Ectodermal cell (in vitro differentiated cells): ENCODE data around the gene SPCS2.

Experiments
- H3K27ac ChIP-seq: 2 replicates; pipeline ENCODE4 v1.7.0; 2013; ENCODE audit warnings: mild to moderate bottlenecking, low read depth, low read length; ENCODE audit not compliant: insufficient read depth, poor library complexity, severe bottlenecking
- H3K27me3 ChIP-seq: 2 replicates; pipeline ENCODE4 v1.7.0; 2013; ENCODE audit warnings: mild to moderate bottlenecking, low read length; ENCODE audit not compliant: insufficient read depth, control insufficient read depth, poor library complexity, severe bottlenecking
- H3K36me3 ChIP-seq: one replicate; pipeline ENCODE4 v1.7.0; 2013; ENCODE audit warnings: low read length; ENCODE audit not compliant: control insufficient read depth, insufficient read depth
- H3K4me1 ChIP-seq: one replicate; pipeline ENCODE4 v1.7.0; 2013; ENCODE audit warnings: low read length; ENCODE audit not compliant: control insufficient read depth, insufficient read depth
- H3K4me3 ChIP-seq: 2 replicates; pipeline ENCODE4 v1.7.0; 2013; ENCODE audit warnings: low read depth, low read length, control low read depth; ENCODE audit not compliant: insufficient read depth
- H3K9me3 ChIP-seq: 2 replicates; pipeline ENCODE4 v1.7.0; 2013; ENCODE audit warnings: mild to moderate bottlenecking, low read length, moderate library complexity; ENCODE audit not compliant: control insufficient read depth
- WGBS, 2 experiments: methylation state at CpG; one replicate each; pipeline ENCODE4 v1.1.7; 2013; ENCODE audit warnings: missing lambda C conversion rate in 2 of 2; 5-methylcytosine and 5-hydroxymethylcytosine counted together

Gene SPCS2

DNA sequence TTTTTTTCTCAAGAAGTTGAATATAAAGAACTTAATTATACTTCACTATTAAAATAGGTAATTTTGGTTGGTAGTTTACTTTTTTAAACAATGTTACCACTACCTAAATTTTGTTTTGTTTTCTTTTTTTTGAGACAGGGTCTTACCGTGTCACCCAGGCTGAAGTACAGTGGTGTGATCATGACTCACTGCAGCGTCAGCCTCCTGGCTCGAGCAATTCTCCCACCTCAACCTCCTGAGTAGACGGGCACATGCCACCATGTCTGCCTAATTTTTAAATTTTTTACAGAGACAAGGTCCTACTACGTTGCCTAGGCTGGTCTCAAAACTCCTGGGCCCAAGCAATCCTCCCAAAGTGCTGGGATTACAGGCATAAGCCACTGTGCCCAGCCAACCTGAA lies 17.6 kb downstream of the SPCS2 start:
- 94 to 95% methylated on average over 5 of the region's 5 CpGs for WGBS, 2 experiments
- H3K36me3 ChIP-seq = peaks cover 10% of the 10 kb centered on the region
- no peaks in the 10 kb centered on the region for H3K9me3 ChIP-seq
- no peak overlapping the region for H3K4me3 ChIP-seq
- H3K27ac ChIP-seq = no peak overlapping the region
- no peaks in the 10 kb centered on the region for H3K27me3 ChIP-seq
- H3K4me1 ChIP-seq = no peaks in the 10 kb centered on the region

DNA sequence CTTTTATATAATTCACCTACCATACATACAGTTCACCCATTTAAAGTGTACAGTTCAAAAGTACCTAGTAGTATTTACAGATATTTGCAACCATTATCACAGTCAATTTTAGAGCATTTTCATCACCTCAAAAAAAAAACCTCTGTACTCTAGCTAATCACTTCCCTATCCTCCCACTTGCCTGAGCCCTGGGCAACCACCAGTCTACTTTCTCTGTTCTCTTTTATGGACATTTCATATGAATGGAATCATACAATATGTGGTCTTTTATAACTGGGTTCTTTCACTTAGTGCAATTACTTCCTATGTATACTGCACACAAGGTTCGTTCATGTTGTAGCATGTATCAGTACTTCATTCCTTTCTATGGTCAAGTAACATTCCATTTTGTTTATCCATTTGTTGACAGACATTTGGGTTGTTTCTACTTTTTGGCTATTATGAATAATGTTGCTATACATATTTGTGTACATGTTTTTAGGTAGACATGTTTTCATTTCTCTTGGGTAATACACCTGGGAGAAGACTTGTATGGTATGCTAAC lies 21.9 kb downstream of the SPCS2 start:
- no peaks in the 10 kb centered on the region for H3K27me3 ChIP-seq

DNA sequence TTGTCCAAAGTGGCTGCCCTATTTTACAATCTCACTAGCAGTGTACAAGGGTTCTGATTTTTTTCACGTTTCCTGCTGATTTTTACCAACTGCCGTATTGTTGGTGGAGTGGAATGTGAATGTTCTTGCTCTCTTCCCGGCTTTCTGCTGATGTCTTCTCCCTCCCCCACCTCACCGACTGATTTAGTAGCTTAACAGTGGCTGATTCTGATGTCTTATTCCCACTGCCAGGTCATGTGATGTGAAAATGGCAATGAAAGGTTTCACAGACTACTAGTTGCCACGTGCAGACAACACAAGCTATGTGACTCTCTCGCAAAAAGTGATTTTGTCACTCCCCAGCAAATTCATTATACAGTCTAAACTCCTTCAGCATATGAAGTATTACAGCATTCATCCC lies 22.4 kb downstream of the SPCS2 start:
- Histone ChIP-seq H3K4me3 (no peak overlapping the region), H3K4me1 (no peaks in the 10 kb centered on the region), H3K36me3 (peaks cover 10% of the 10 kb centered on the region), H3K9me3 (no peaks in the 10 kb centered on the region), H3K27ac (no peak overlapping the region), H3K27me3 (no peaks in the 10 kb centered on the region)
- WGBS, 2 experiments = 94 to 100% methylated on average over 2 to 6 of the region's 6 CpGs

More for the DNA sequence above, 21.9 kb downstream of the SPCS2 start:
- Histone ChIP-seq H3K36me3 (peaks cover 10% of the 10 kb centered on the region), H3K9me3 (no peaks in the 10 kb centered on the region), H3K4me1 (no peaks in the 10 kb centered on the region), H3K4me3 (no peak overlapping the region), H3K27ac (no peak overlapping the region)
- WGBS, 2 experiments = 88 to 100% methylated on average over 1 of the region's 1 CpG

DNA sequence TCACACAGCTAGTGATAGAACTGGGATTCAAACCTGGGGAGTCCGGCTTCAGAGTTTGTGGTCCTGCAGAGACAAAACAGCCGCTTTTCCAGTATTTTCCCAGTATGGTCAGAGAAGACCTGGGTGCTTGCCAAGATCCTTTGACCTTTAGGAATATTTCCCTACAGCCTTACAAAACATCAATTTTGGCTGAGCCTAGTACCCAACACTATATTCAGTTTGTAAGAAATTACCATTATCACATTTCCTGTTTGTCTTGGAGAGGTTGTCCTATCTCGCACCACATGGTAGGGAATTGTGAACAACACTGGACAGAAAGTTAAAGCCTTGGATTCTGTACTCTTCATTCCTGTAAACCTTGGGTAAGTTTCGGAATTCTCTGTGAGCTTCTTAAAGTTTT lies 29.0 kb downstream of the SPCS2 start:
- peaks cover 7% of the 10 kb centered on the region for H3K36me3 ChIP-seq
- H3K9me3 ChIP-seq = no peaks in the 10 kb centered on the region
- H3K4me1 ChIP-seq = no peaks in the 10 kb centered on the region
- H3K4me3 ChIP-seq = no peak overlapping the region
- no peaks in the 10 kb centered on the region for H3K27me3 ChIP-seq
- WGBS, 2 experiments = 93 to 97% methylated on average over 4 of the region's 4 CpGs
- H3K27ac ChIP-seq = no peak overlapping the region

DNA sequence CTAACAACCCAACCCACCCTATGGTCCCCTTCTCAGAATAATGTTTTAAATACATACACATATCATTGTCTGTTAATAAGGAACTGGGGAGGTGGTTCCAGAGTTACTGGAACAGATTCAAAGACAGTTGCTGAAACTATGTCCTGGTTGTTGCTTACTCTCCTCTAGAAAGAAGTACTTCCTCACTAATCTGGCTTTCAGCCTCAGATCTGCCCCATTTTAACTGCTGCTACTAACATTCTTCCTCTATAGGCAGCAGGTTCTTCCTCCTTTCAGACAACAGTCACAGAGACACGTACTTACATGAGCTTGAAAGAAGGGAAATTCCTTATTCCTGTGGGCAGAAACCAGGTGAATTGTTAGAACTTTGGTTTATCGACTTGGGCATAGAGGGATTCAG lies 31.6 kb downstream of the SPCS2 start:
- no peak overlapping the region for H3K4me3 ChIP-seq
- WGBS, 2 experiments = 95 to 96% methylated on average over 2 of the region's 2 CpGs
- H3K27me3 ChIP-seq = no peaks in the 10 kb centered on the region
- no peaks in the 10 kb centered on the region for H3K9me3 ChIP-seq
- peaks cover 3% of the 10 kb centered on the region for H3K36me3 ChIP-seq
- no peak overlapping the region for H3K27ac ChIP-seq
- no peaks in the 10 kb centered on the region for H3K4me1 ChIP-seq

DNA sequence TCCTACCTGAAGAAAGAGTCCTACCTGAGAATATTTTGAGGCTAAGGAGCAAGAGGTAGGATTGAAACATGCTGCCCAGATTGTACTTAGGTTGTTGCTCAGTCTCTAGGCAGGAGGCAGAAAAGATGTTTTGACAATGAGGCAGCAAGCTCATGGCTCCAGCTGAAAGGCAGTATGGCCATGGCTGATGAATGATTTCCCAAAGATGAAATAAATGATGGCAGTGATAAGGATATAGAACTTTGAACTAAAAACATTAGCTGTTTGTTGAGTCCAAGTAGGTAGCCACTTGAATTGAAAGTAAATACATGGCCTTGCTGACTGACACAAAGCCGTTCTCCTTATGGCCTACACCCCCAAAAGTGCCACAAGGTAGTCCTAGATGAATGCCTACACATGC lies 32.8 kb downstream of the SPCS2 start:
- Histone ChIP-seq H3K9me3 (no peaks in the 10 kb centered on the region), H3K27me3 (no peaks in the 10 kb centered on the region), H3K4me1 (no peaks in the 10 kb centered on the region), H3K36me3 (no peaks in the 10 kb centered on the region), H3K4me3 (no peak overlapping the region), H3K27ac (no peak overlapping the region)
- 100% methylated on average over 1 of the region's 1 CpG for WGBS, 2 experiments

DNA sequence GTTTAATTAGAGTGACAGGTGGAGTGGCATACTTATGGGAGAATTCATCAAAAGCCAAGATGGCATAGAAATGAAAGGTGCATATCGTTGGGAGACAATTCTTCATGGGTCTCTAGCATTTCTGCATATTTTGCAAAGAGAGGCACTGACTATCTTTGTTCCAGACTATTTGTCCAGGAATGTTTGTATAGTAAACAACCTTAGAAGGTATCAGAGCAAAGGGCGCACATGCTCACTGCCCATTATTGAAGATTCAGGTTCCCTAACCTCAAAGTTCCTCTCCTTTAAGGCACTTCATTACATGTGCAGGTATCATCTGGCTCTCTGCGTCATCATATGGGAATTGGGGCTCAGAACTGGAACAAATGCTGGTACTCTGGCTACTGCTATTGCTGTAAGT lies 35.0 kb downstream of the SPCS2 start:
- Histone ChIP-seq H3K9me3 (no peaks in the 10 kb centered on the region), H3K27me3 (no peaks in the 10 kb centered on the region), H3K4me1 (no peaks in the 10 kb centered on the region), H3K27ac (no peak overlapping the region), H3K4me3 (no peak overlapping the region), H3K36me3 (no peaks in the 10 kb centered on the region)
- WGBS, 2 experiments = 88 to 98% methylated on average over 3 of the region's 3 CpGs

DNA sequence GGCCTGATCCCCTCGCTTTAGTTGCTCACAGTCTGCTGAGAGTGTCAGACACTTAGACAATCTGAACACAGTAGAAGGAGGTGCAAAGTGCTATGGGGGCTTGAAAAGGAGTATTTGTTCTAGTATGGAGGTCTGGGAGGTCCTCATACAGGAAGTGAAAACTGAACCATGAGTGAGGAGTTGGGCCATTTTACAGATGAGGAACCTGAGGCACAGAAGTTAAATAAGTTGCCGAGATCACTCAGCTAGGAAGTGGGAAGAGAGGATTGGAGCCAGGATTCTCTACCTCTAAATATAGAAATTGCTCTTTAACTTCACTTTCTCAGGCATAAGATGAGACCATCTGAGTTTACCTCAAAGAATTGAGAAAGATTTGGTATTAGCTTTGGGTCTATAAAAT lies 35.7 kb downstream of the SPCS2 start:
- H3K27me3 ChIP-seq = no peaks in the 10 kb centered on the region
- H3K27ac ChIP-seq = no peak overlapping the region
- no peak overlapping the region for H3K4me3 ChIP-seq
- no peaks in the 10 kb centered on the region for H3K4me1 ChIP-seq
- no peaks in the 10 kb centered on the region for H3K9me3 ChIP-seq
- 88 to 100% methylated on average over 1 to 2 of the region's 2 CpGs for WGBS, 2 experiments
- no peaks in the 10 kb centered on the region for H3K36me3 ChIP-seq

DNA sequence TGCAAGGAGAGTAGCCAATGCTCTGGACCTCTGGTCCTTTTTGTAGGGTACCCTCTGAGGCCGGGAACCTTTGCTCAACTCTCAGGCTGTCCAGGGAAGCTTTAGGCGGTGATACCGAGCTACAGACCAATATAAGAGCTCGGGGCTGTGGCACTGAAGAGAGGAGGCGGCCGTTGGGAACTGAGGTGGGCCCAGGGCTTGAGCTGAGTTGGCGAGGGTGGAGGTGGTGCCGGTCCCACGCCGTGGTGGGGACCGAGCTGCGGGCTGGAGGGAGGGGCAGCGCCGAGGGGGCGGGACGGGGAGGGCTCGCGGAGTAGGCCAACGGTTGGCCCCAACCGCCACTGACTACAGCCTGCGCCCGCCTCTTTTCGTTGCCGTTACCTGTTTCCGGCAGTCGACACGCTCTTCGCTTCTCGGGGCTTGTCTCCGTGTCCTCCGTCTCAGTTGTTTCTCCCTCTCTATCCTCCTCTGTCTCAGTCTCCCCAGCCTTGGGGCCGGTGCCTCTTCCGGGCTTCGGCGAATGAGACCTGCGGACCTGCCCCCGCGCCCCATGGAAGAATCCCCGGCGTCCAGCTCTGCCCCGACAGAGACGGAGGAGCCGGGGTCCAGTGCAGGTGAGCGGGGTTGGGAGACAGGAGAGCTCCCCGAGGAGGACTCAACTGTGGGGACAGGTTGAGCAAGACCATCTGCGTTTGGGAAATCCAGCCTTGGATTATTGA lies 39.6 kb downstream of the SPCS2 start, which contains the start of gene NEU3:
NEU3 (plus strand) TSS at position 393 of the 719 bp plus-strand sequence; CDS start at position 521, 128 bp downstream.
- Histone ChIP-seq H3K4me1 (no peaks in the 10 kb centered on the region), H3K27ac (no peak within 1 kb of the TSS), H3K36me3 (no peaks in the 10 kb centered on the region), H3K27me3 (no peaks in the 10 kb centered on the region), H3K4me3 (peak within 1 kb of the TSS; percentile 70), H3K9me3 (no peaks in the 10 kb centered on the region)
- 1% methylated on average over 46 of the region's 46 CpGs for WGBS, 2 experiments

DNA sequence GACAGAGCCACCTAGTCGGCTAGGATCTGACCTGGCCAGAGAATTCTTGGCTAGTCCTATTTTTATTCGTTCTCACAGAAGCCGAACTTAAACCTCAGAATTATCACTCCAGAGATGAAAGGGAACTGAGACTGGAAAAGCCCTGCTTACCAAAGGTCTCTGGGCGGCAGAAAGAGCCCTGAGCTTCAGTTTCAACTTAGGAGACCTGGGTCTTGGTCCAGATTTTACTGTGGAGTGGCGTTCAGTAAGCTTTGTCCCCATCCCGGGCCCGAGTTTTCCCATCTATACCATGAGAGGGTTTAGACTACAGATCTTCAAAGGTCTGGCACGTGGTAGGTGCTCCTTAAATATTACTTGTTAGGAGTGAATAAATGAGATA lies 40.2 kb downstream of the SPCS2 start:
- Histone ChIP-seq H3K4me1 (no peaks in the 10 kb centered on the region), H3K9me3 (no peaks in the 10 kb centered on the region), H3K27ac (no peak overlapping the region), H3K4me3 (peak overlapping the region; percentile 70), H3K27me3 (no peaks in the 10 kb centered on the region), H3K36me3 (no peaks in the 10 kb centered on the region)
- WGBS, 2 experiments = 9 to 16% methylated on average over 8 of the region's 8 CpGs
